Hippocampal formation (tissue), 2 donors: ENCODE measurements around the gene AWAT2.
"Not testable (repeated sequence)": the region's sequence is repeated elsewhere in the genome, so short reads cannot be mapped to it uniquely, and the experiment has no call there.

Experiments
- DNase-seq, 2 donors: peaks; one replicate each; lab custom pipeline; 2025; lab: John Stamatoyannopoulos, UW

Gene AWAT2

DNA sequence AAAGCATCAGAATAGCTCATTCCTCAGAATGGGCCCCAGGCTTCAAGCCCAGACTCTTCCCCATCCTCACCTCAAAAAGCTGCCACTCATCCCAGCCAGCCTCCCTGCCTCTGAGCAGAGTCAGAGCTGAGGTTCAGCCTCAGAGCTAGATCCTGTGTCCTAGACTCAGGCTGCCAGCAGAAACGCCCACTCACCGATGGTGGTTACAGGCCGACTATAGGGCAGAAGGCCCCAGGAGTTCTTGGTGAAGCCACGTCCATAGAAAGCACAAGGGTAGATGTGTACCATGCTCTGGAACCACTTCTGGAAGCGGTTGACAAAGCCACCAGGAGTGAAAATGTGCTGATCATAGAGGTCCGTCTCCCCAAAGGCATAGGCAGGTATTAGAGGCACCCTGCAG, 7.7 kb downstream of the AWAT2 start:
- DNase-seq: no peak

DNA sequence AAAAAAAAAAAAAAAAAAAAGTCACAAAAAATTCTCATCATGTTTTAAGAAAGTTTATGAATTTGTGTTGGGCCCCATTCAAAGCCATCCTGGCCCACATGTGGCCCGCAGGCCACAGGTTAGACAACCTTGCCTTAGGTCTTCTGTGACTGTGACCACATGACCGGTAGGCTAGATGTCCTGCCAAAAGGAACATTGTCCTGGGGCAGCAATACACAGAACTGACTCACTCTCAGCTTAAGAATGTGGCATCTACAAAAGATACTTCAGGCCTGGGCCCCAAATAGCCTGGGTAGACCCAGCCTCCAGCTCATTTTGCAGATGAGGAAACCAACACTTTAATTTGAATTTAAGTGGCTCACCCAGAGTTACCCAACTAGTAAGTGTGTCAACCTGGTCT, 10.0 kb downstream of the AWAT2 start:
- no peak for DNase-seq

DNA sequence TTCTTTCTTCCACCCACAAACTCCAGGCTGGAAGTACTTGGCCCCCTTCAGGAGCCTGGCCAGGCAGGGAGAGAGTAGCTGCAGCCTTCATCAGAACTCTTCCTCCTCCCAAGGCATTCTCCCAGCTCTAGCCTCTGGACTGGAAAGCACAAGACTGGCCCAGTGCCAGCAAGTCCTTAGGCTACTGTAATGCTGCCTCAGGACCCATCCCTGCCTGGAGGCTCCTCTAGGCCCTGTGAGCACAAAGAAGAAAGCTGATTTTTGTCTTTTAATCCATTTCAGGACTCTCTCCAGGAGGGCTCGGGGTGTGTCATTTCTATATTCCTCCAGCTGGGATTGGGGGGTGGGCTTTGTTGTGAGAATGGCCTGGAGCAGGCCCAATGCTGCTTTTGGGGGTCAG, 10.8 kb downstream of the AWAT2 start:
- DNase-seq: no peak

DNA sequence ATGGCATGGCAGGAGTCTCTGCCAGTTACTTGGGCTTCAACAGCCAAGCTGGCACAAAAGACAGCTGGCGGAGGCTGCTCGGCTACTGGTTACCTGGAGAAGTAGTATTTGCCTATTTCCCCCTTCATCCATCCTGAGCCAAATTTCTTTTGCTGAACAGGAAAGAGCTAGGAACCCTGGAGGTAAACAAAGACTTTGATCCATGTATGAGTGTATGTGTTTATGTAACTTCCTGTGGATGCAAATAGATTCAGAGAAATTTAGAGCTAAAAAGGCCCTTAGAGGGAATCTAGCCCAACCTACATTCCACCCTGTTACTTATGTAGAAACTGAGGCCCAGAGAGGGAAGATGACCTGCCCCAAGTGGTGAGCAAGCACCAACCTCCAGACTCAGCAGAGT, 11.2 kb downstream of the AWAT2 start:
- no peak for DNase-seq

- DNase-seq: no peak
Observed at GRCh38 chrX:70034646-70035045, 15.1 kb downstream of the AWAT2 start.

DNA sequence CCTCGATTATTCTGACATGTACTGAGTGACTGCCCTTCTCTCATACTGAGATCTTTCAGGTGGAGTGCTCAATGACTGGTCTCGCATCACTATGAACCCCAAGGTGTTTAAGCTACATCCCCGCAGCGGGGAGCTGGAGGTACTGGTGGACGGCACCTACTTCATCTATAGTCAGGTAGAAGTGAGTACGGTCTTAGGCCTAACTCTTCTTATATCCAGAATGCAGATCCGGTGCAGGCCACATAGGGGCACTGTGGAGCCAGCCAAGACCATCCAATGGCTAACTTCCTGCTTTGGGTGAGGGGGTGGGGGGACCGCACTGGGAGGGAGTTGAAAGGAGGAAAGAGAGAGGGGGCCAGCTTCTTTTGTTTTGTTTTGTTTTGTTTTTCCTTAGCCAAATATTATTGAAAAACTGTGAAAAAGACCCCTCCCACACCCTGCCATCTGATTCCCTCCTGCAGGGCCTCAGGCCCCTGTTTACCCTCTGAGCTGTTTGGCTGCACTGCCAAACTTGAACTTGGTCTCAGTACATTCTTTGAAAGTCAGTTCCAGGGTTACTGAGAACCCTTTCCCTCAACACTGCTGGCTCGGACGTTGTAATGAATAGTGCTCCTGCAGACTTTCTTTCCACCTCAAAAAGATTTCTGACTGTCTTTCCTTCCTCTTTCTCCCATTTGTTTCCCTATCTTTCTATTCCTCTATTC, 16.2 kb downstream of the AWAT2 start:
- no peak for DNase-seq

GRCh38 chrX:70032792-70033191, 16.9 kb downstream of the AWAT2 start:
- no peak for DNase-seq

- peak; percentile 2 to 4 for DNase-seq
Observed at GRCh38 chrX:70030301-70030767, 19.4 kb downstream of the AWAT2 start.

GRCh38 chrX:70029863-70030262, 19.9 kb downstream of the AWAT2 start:
- no peak for DNase-seq

GRCh38 chrX:70026851-70027200, 22.9 kb downstream of the AWAT2 start:
- DNase-seq: no peak

GRCh38 chrX:70026112-70026850, 23.5 kb downstream of the AWAT2 start:
- DNase-seq: no peak

GRCh38 chrX:70025464-70025863, 24.3 kb downstream of the AWAT2 start:
- no peak for DNase-seq

- DNase-seq: no peak
Observed at GRCh38 chrX:70022616-70023015, 27.1 kb downstream of the AWAT2 start.

- DNase-seq: no peak
Observed at GRCh38 chrX:70016513-70016912, 33.2 kb downstream of the AWAT2 start.

GRCh38 chrX:70013466-70014381, 36.0 kb downstream of the AWAT2 start:
- DNase-seq: no peak

- no peak for DNase-seq
Observed at GRCh38 chrX:70012756-70013155, 37.0 kb downstream of the AWAT2 start.

- DNase-seq: no peak
Observed at GRCh38 chrX:70009970-70010369, 39.8 kb downstream of the AWAT2 start.

GRCh38 chrX:70009049-70009448, 40.7 kb downstream of the AWAT2 start:
- DNase-seq: no peak

- no peak for DNase-seq
Observed at GRCh38 chrX:70007946-70008345, 41.8 kb downstream of the AWAT2 start.

GRCh38 chrX:70001708-70002341, 47.9 kb downstream of the AWAT2 start:
- no peak for DNase-seq

DNA sequence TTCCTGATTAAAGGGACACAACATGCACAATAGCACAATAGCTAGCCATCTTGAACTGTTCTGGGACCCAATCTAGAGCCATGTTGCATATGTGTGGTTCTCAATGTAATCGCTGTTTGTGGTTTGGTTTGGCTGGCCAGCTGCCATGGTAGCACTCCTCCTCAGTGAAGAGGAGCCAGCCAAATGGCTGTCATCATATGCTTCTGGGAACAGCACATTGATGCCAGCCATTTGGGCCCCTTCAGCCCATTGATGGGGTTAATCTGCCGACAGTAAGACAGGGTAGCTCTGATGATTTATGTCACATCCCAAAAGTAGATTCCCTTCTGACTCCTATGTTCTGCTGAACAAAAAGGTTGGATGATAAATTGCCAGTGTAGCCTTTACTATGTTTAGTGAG, 48.5 kb downstream of the AWAT2 start:
- DNase-seq: no peak

- not testable (repeated sequence) for DNase-seq
Observed at GRCh38 chrX:69998299-69998698, 51.4 kb downstream of the AWAT2 start.
